Activated T-helper 17 cell treated with anti-CD3 and anti-CD28 coated beads, Interleukin-2, amount 50 U/mL, for 72 hours (primary cell): ENCODE measurements around the gene POGZ. TPM values are rescaled to one million over a fixed set of nuclear protein-coding genes. Genes with fewer than 3 reads are reported as not detected.

Experiments used
- ATAC-seq: fragments of 150-1000 bp; cut with Tn5 transposase; replicated peaks from 2 replicates; pipeline ENCODE4 v1.10.0; 2021; ENCODE audit warnings: mild to moderate bottlenecking, moderate library complexity
- H3K27ac Mint-ChIP-seq: one replicate; pipeline ENCODE4 v1.8.0; 2022; ENCODE audit warnings: mixed read lengths
- H3K27me3 Mint-ChIP-seq: one replicate; pipeline ENCODE4 v1.8.0; 2022; ENCODE audit warnings: mixed read lengths
- H3K36me3 Mint-ChIP-seq: one replicate; pipeline ENCODE4 v1.8.0; 2022; ENCODE audit warnings: low read depth, mild to moderate bottlenecking, mixed read lengths
- H3K4me1 Mint-ChIP-seq: one replicate; pipeline ENCODE4 v1.8.0; 2022; ENCODE audit warnings: mixed read lengths
- H3K4me3 Mint-ChIP-seq: one replicate; pipeline ENCODE4 v1.8.0; 2022; ENCODE audit warnings: mild to moderate bottlenecking, mixed read lengths
- H3K9me3 Mint-ChIP-seq: one replicate; pipeline ENCODE4 v1.8.0; 2022; ENCODE audit warnings: mixed read lengths
- total RNA-seq, 2 donors: library from RNA; stranded (reverse); gene quantifications; one replicate each; pipeline ENCODE4 v1.2.3, GENCODE V29; 2022

The POGZ gene
- total RNA-seq, 2 donors from 2014 or later: 87.5 to 93.4 TPM

GRCh38 chr1:151364996-151365395, 94.3 kb downstream of the POGZ start:
- Mint-ChIP-seq H3K4me3 (no peak overlapping the region), H3K27me3 (no peaks in the 10 kb centered on the region), H3K27ac (no peak overlapping the region), H3K9me3 (no peaks in the 10 kb centered on the region), H3K36me3 (no peaks in the 10 kb centered on the region), H3K4me1 (no peaks in the 10 kb centered on the region)
- ATAC-seq: no peak

- ATAC-seq: no peak
- Mint-ChIP-seq H3K36me3 (no peaks in the 10 kb centered on the region), H3K4me1 (no peaks in the 10 kb centered on the region), H3K9me3 (no peaks in the 10 kb centered on the region), H3K4me3 (no peak overlapping the region), H3K27me3 (no peaks in the 10 kb centered on the region), H3K27ac (no peak overlapping the region)
These were observed 96.8 kb downstream of the POGZ start for GRCh38 chr1:151362308-151363155.

GRCh38 chr1:151361883-151362282, 97.4 kb downstream of the POGZ start:
- Mint-ChIP-seq H3K27me3 (no peaks in the 10 kb centered on the region), H3K27ac (no peak overlapping the region), H3K4me3 (no peak overlapping the region), H3K9me3 (no peaks in the 10 kb centered on the region), H3K4me1 (no peaks in the 10 kb centered on the region), H3K36me3 (no peaks in the 10 kb centered on the region)
- ATAC-seq: no peak

DNA sequence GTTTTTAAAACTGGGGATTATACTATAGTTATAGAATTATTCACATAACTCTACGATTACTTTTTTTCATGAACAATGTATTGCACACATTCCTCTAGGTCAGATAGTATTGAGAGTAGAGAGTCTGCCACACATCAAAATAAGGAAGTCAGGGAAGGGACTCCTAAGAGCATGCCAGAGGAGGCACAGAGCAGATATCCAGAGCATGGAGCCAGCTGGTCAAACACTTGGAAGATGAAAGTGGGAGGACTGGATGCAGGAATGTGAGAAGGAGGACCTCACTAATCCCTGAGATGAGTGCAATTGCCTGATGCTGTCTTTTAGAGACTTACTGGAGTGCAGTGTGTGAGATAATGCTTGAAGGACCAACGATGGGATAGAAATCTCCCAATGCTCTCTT, 102.6 kb downstream of the POGZ start:
- no peaks in the 10 kb centered on the region for H3K4me1 Mint-ChIP-seq
- no peaks in the 10 kb centered on the region for H3K9me3 Mint-ChIP-seq
- H3K27me3 Mint-ChIP-seq: no peaks in the 10 kb centered on the region
- H3K4me3 Mint-ChIP-seq: no peak overlapping the region
- no peak overlapping the region for H3K27ac Mint-ChIP-seq
- no peaks in the 10 kb centered on the region for H3K36me3 Mint-ChIP-seq
- no peak for ATAC-seq

Other genes with a start within 250 kb of the POGZ start
- 100 to 1,000 TPM; 174 to 196 TPM for gene PSMD4, start 204.8 kb downstream of the POGZ start, total RNA-seq
- 10 to 100 TPM; 24.9 to 29.6 TPM for gene ZNF687, start 177.2 kb downstream of the POGZ start, total RNA-seq
- 10 to 100 TPM; 70.0 to 76.8 TPM for gene PI4KB, start 132.1 kb downstream of the POGZ start, total RNA-seq
- 10 to 100 TPM; 48.0 to 86.0 TPM for gene RFX5, start 112.2 kb downstream of the POGZ start, total RNA-seq
- gene SELENBP1, start 86.8 kb downstream of the POGZ start, total RNA-seq: not detected
- 100 to 1,000 TPM; 329 to 417 TPM for gene PSMB4, start 59.9 kb downstream of the POGZ start, total RNA-seq
- 1 to 10 TPM; 2.7 to 5.5 TPM for gene CGN, start 51.9 kb upstream of the POGZ start, total RNA-seq
- 1 to 10 TPM; 3.7 to 5.8 TPM for gene TUFT1, start 80.8 kb upstream of the POGZ start, total RNA-seq
- 10 to 100 TPM; 33.6 to 36.3 TPM for gene SNX27, start 152.6 kb upstream of the POGZ start, total RNA-seq